ENCODE results near the gene CAPZB.
"Not testable (repeated sequence)": the region's sequence is repeated elsewhere in the genome, so short reads cannot be mapped to it uniquely, and the experiment has no call there.

Gene CAPZB

GRCh38 chr1:19305880-19306279, 179.5 kb downstream of the CAPZB start:
- DNase-seq = no peak

DNA sequence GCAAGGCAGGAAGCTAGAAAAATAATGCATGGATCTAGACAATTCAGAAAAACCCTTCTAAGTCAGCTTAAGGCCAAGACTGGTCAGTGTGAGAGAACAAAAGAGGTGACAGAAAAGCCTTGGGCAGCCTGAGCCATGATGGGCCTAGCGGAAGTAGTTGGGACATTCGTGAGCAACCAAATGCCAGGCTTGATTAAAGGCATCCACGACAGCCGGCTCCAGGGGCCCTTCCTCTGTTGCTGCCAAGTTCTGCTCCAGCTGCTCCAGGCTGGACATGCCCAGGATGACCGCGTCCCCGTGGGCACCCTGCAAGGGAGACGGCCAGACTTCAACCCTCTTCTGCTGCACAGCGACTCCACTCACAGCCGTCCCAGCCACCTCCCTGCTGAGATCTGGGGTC, 181.3 kb downstream of the CAPZB start:
- DNase-seq = not testable (repeated sequence)

- DNase-seq = no peak
Measured at GRCh38 chr1:19300211-19300610, 185.1 kb downstream of the CAPZB start.

DNA sequence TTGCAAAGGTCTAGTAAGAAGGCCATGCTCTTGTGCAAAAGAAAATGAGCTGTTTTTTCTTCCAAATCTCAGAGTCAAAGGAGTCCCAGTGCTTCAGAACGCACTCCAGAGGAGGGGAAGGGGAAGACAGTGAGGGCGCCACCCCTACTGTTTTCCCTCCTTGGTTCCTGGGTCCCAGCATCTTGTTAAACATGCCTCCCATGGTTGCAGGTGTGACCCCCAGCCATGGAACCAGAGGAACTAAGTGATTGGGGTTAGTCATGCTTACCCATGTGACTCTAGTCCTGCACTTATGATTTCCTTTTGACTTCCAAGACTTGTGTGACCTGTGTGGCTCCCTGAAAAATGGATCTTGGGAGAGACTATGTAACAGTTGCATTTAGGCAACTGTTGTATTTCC, 190.7 kb downstream of the CAPZB start:
- DNase-seq = no peak

DNA sequence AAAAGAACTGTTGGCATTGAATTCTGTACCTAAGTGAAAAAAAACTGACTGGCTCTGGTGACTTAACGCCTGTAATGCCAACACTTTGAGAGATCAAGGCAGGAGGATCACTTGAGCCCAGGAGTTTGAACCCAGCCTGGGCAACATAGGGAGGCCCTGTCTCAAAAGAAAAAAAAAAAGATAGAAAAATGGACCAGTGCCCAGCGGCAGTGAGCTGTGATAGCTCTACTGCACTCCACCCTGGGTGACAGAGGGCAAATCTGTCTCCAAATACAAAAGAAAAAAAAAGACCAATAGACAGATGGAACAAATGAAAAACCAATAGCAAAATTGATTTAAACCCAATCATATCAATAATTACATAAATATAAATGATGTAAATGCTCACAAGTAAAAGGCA, 196.1 kb downstream of the CAPZB start:
- DNase-seq = no peak

Data from NCI-H446 treated with DMSO at 0.1 percent for 48 hours (cell line).